ENCODE measurements around the gene LNP1. TPM values are rescaled to one million over a fixed set of nuclear protein-coding genes. Genes with fewer than 3 reads are reported as not detected.

LNP1 gene
- total RNA-seq, 3 donors from 2014 or later = 2.6 to 3.3 (median 2.7) TPM

GRCh38 chr3:100411091-100411982 lies 10.0 kb downstream of the LNP1 start:
- Histone ChIP-seq H3K27me3 (no peaks in the 10 kb centered on the region), H3K9me3 (peaks cover 0 to 11% of the 10 kb centered on the region in 2 donors), H3K4me1 (no peaks in the 10 kb centered on the region), H3K4me3 (no peak overlapping the region), H3K27ac (no peak overlapping the region), H3K36me3 (no peaks in the 10 kb centered on the region)
- intact Hi-C loops (cut with DNase I; ENCODE audit: low total_unique reads) = no loop called here
- no peak for TF ChIP-seq POLR2AphosphoS5 (IDR thresholded peaks at IDR 0.05)
- TF ChIP-seq POLR2A (IDR thresholded peaks at IDR 0.05) = no peak
- TF ChIP-seq, protein P1, sequence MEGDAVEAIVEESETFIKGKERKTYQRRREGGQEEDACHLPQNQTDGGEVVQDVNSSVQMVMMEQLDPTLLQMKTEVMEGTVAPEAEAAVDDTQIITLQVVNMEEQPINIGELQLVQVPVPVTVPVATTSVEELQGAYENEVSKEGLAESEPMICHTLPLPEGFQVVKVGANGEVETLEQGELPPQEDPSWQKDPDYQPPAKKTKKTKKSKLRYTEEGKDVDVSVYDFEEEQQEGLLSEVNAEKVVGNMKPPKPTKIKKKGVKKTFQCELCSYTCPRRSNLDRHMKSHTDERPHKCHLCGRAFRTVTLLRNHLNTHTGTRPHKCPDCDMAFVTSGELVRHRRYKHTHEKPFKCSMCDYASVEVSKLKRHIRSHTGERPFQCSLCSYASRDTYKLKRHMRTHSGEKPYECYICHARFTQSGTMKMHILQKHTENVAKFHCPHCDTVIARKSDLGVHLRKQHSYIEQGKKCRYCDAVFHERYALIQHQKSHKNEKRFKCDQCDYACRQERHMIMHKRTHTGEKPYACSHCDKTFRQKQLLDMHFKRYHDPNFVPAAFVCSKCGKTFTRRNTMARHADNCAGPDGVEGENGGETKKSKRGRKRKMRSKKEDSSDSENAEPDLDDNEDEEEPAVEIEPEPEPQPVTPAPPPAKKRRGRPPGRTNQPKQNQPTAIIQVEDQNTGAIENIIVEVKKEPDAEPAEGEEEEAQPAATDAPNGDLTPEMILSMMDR (IDR thresholded peaks at IDR 0.05) = no peak
- DNase-seq (ENCODE audit: low spot score in 2 of 2) = no peak

DNA sequence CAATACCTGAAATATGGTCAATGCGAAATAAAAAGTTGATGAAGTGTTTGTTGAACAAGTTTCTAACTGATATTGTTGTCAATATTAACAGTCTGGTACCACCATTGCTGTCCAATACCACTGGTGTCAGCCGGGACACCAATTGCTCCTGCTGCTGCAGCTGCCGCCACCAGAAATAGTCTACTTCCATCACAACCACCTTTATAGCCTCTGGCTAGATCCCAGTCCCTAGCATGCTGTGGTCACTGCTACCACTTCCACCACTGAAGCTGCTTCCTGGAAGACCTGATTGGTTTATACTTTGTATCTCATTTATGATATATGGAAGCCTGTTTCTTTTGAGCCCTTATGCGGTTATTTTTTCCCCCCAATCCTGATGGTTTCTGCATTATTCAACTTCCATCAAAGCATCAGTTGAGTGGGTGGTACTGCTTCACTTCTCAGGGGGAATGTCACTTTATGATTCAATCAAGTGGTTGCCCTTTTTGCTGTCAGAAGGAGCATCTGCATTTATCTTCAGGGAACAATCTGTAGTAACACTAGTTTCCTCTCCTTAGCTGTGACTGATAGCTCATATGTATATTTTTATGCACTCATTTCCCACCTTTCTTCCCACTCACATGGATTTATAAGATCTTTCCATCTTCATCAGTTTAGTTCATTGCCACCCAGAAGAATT lies 11.7 kb downstream of the LNP1 start:
- intact Hi-C loops (cut with DNase I; ENCODE audit: low total_unique reads) = no loop called here
- Histone ChIP-seq H3K27me3 (no peaks in the 10 kb centered on the region), H3K4me3 (no peak overlapping the region), H3K36me3 (no peaks in the 10 kb centered on the region), H3K9me3 (peaks cover 0 to 5% of the 10 kb centered on the region in 2 donors), H3K4me1 (no peaks in the 10 kb centered on the region), H3K27ac (no peak overlapping the region)
- no peak for DNase-seq (ENCODE audit: low spot score in 2 of 2)
- TF ChIP-seq POLR2AphosphoS5 (IDR thresholded peaks at IDR 0.05) (no peak), POLR2A (IDR thresholded peaks at IDR 0.05) (no peak)
- TF ChIP-seq, protein P1 (IDR thresholded peaks at IDR 0.05) = no peak

DNA sequence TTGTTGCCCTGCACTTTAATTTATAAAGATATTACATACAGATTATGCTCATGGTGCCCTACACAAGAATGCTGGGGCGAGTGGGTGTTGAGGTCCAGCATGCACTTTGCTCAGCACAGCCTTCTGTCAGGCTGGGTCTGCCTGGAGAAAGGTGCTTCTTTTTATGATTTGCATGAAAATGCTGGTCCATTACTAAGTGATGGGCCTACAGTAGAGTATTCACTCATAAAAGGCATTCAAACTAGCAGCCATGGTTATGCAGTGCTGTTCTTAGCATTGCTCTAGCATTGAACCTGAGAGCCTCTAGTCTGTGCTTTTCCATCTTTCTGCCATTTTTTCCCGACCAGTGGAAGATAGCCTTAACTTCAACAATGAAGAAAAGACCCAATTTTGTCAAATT lies 12.3 kb downstream of the LNP1 start:
- intact Hi-C loops (cut with DNase I; ENCODE audit: low total_unique reads) = no loop called here
- no peak for TF ChIP-seq POLR2AphosphoS5 (IDR thresholded peaks at IDR 0.05)
- Histone ChIP-seq H3K4me1 (no peaks in the 10 kb centered on the region), H3K9me3 (peaks cover 0 to 5% of the 10 kb centered on the region in 2 donors), H3K27ac (no peak overlapping the region), H3K27me3 (no peaks in the 10 kb centered on the region), H3K4me3 (no peak overlapping the region), H3K36me3 (no peaks in the 10 kb centered on the region)
- no peak for DNase-seq (ENCODE audit: low spot score in 2 of 2)

DNA sequence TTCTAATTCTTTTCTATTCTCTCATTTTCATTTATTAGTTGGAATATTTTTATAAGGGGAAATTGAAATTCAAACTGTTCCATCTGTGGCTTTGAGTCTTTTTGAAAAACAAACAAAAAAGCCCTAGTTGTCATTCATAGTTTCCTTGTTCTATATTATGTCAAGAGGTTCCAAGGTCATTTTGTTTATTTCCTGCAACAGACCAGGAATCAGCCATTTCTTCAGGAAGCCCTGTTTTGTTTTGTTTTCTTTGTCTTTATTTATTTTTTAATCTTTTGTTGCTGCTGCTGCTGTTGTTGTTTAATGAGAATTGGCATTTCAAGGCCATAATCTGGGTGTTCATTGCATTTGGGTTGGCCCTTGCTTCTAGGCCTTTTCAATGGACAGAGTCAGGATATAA lies 14.8 kb downstream of the LNP1 start:
- TF ChIP-seq POLR2AphosphoS5 (IDR thresholded peaks at IDR 0.05) = no peak
- TF ChIP-seq POLR2A (IDR thresholded peaks at IDR 0.05) = no peak
- TF ChIP-seq, protein P1 (IDR thresholded peaks at IDR 0.05) = no peak
- H3K4me1 ChIP-seq = no peaks in the 10 kb centered on the region
- no peak overlapping the region for H3K4me3 ChIP-seq
- peaks cover 0 to 5% of the 10 kb centered on the region in 2 donors for H3K9me3 ChIP-seq
- no peak for DNase-seq (ENCODE audit: low spot score in 2 of 2)
- H3K36me3 ChIP-seq = no peaks in the 10 kb centered on the region
- H3K27me3 ChIP-seq = no peaks in the 10 kb centered on the region
- intact Hi-C loops (cut with DNase I; ENCODE audit: low total_unique reads) = no loop called here
- no peak overlapping the region for H3K27ac ChIP-seq

DNA sequence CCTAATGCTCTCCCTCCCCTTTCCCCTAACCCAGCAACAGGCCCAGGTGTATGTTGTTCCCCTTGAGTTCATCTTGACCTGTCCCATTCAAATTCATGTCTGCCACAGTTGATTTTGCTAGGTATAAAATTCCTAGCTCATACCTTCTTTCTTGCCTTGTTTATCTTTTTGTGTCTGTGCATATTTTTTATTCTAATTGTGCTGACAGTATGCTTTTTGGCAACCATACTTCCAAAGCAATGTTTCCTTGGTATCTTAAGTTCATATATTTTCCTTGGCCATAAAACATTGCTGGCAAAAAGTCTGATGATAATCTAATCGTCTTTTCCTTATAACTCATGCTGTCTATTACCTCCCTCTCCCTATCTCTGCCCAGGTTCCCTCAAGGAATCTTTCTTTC lies 15.5 kb downstream of the LNP1 start:
- no peaks in the 10 kb centered on the region for H3K36me3 ChIP-seq
- TF ChIP-seq POLR2A (IDR thresholded peaks at IDR 0.05) (no peak), POLR2AphosphoS5 (IDR thresholded peaks at IDR 0.05) (no peak)
- TF ChIP-seq, protein P1 (IDR thresholded peaks at IDR 0.05) = no peak
- DNase-seq (ENCODE audit: low spot score in 2 of 2) = no peak
- H3K4me3 ChIP-seq = no peak overlapping the region
- H3K4me1 ChIP-seq = no peaks in the 10 kb centered on the region
- H3K27me3 ChIP-seq = no peaks in the 10 kb centered on the region
- no peaks in the 10 kb centered on the region for H3K9me3 ChIP-seq
- no peak overlapping the region for H3K27ac ChIP-seq
- intact Hi-C loops (cut with DNase I; ENCODE audit: low total_unique reads) = no loop called here
